NCI-H345 (cell line): Measurements from ENCODE around the gene ELOB.
A peak's percentile ranks its signal among the peaks of the same experiment; 100 is the strongest.

Experiments
- DNase-seq: peaks from one replicate; lab custom pipeline; 2025; lab: John Stamatoyannopoulos, UW

The ELOB gene

GRCh38 chr16:2810651-2811050, 33.6 kb upstream of the ELOB start:
- DNase-seq, result no peak

DNA sequence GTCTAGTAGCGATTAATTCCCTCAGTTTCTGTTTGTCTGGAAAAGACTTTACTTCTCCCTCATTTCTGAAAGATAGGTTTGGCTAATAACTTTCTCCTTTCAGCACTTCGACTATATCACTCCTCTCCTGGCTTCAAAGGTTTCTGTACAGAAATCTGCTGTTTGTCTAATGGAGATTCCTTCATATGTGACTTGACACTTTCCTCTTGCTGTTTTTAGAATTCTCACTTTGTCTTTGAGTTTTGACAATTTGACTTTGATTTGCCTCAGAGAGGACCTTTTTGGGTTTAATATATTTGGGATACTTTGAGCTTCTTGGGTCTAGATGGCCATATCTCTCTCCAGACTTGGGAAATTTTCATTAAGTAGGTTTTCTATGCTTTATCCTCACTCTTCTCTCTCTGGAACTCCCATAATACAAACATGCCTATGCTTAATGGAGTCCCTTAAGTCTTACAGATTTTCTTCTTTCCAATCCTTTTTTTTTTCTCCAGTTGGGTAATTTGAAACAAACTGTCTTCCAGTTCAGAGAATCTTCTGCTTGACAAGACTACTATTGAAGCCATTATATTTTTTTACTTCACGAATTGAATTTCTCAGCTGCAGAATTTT, 32.2 kb upstream of the ELOB start:
- DNase-seq, result no peak

DNA sequence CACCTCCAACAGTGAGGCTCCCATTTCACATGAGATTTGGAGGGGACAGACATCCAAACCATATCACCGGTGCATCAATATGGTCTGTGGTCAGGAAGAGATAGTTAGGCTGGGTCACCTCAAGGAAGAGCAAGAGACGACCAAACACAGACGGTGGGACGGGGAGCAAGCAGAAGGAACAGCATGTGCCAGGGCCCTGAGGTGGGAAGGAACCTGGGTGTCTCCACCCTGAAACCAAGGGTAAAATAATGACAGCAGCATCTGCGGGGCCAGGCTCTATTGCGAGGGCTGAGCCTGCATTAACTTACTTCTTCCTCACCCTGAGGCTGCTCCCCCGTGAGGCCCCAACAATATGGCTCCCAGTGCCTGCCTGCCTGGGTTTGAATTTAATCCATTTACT, 31.1 kb upstream of the ELOB start:
- DNase-seq, result no peak

DNA sequence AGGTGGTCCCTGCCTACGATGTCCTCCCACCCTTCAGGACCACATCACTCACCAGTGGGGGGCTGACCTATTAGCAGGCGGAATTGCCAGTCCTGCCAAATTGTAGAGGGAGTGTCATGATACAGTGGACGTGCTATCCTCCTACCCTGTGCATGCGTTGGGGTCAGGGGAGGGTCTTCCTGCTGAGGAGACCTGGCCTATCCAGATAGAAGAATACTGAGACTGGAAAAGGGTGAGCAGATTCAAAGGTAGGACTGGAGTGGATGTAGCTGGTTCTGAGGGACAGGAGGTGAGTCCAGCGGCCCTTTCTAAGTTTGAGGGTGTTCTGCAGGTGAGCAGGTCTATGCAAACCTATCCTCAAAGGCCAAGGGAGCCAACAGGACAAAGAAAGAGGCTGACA, 29.2 kb upstream of the ELOB start:
- no peak for DNase-seq

GRCh38 chr16:2804728-2805127, 27.6 kb upstream of the ELOB start:
- DNase-seq, result no peak

GRCh38 chr16:2803545-2804195, 26.6 kb upstream of the ELOB start:
- DNase-seq, result no peak

DNA sequence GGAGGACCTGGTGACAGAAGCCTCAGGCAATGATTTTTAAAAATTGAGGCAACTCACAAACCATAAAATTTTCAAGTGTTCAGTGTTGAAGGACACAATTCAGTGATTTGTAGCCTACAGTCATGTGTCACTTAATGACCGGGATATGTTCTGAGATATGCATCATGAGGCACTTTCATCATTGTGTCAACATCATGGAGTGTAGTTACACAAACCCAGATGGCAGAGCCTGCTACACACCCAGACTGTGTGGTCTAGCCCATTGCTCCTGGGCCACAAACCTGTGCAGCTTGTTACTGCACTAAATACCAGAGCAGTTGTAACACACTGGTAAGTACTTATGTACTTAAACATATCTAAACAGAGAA, 22.8 kb upstream of the ELOB start:
- no peak for DNase-seq

- no peak for DNase-seq
These were observed 22.3 kb upstream of the ELOB start for GRCh38 chr16:2799205-2799858.

GRCh38 chr16:2798723-2799204, 21.7 kb upstream of the ELOB start:
- no peak for DNase-seq

DNA sequence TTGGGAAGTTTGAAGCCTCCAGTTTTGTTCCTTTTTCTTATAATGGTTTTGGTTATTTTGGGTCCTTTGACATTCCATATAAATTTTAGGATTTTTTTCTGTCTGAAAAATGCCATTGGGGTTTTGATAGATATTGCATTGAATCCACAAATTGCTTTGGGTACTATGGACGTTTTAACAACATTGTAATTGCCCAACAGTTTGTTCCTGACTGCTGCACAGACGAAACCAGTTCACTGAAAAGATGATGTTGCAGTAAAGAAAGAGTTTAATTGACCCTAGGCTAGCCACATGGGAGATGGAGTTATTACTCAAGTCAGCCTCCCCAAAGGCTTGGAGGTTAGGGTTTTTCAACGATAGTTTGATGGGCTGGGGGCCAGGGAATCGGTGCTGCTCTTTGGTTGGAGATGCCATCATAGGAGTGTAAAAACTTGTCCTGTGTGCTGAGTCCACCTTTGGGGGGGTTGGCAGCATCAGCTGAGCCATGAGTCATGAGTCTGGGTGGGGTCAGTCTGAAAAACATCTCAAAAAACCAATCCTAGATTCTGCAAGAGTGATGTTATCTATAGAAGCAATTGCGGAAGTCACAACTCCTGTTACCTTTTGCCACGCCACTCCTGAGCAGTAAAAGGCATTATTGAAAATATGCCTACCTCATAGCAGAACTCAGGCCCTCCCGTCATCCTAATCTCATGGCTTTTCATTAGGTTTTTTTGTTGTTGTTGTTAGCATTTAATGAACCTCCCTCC, 18.5 kb upstream of the ELOB start:
- no peak for DNase-seq

- no peak for DNase-seq
These were observed 15.9 kb upstream of the ELOB start for GRCh38 chr16:2792940-2793339.

- no peak for DNase-seq
These were observed 14.1 kb upstream of the ELOB start for GRCh38 chr16:2791174-2791573.

- DNase-seq, result no peak
These were observed 13.6 kb upstream of the ELOB start for GRCh38 chr16:2790631-2791030.

GRCh38 chr16:2787961-2788360, 10.9 kb upstream of the ELOB start:
- DNase-seq, result no peak

GRCh38 chr16:2787406-2787805, 10.3 kb upstream of the ELOB start, which contains the start of gene PRSS33:
TSS of gene PRSS33 (minus strand) at chr16:2787560. CDS start at chr16:2786547, 1,013 bp downstream.
- DNase-seq, result no peak

GRCh38 chr16:2786826-2787151, 9.7 kb upstream of the ELOB start:
- DNase-seq, result no peak

- no peak for DNase-seq
These were observed 9.2 kb upstream of the ELOB start for GRCh38 chr16:2786061-2786825.

- DNase-seq, result no peak
These were observed 8.3 kb upstream of the ELOB start for GRCh38 chr16:2785101-2785991.

DNA sequence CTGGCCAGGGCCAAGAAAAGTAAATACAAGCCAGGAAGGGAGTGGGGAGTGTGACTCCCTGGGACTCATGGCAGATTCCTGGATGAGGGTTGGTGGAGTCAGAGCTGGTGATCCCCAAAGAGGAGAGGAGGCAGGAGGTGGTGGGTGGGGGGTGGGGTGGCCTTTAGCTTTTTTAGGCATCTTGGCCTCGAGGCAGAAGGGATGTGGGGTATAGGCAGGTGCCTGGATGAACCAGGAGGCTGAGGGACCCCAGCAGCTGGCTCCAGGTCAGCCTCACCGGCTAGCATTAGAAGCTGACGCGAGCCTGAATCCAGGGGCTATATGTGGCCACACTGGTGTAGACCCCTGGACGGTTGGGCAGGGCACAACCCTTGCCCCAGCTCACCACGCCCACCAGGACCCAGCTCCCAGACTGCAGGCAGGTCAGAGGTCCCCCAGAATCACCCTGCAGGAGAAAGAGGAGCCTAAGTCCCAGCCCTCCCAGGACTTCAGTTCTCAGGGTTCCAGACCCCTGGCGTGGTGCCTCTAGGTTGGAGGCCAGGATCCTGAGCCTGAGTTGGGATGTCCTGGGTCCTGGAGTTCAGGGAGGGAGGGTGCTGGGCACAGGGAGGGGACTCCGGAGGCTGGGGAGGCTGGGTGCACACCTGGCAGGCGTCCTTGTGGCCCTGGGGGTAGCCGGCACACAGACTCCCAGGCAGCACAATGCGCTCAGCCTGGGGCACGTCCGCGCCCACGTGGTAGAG, 7.4 kb upstream of the ELOB start:
- peak; percentile 22 for DNase-seq
